HepG2 (cell line): ENCODE data around the gene ABHD3. TPM values are rescaled to one million over a fixed set of nuclear protein-coding genes. Genes with fewer than 3 reads are reported as not detected.

ENCODE experiments used
- CCAR2 ChIP-seq: fragments of 200-400 bp; formaldehyde crosslinking; optimal IDR thresholded peaks from 2 replicates; pipeline ENCODE3; 2018; ENCODE audit warnings: low read depth, mild to moderate bottlenecking, low read length, moderate library complexity
- FOXA3 ChIP-seq: IDR thresholded peaks from 2 replicates; pipeline ENCODE4 v1.6.1; 2016; ENCODE audit warnings: missing genetic modification reagents, missing compliant biosample characterization
- MED8 ChIP-seq: sonication (generic); formaldehyde crosslinking; IDR thresholded peaks from 2 replicates; pipeline ENCODE4 v1.8.1; 2023; ENCODE audit warnings: mild to moderate bottlenecking, missing genetic modification reagents; ENCODE audit not compliant: insufficient replicate concordance
- PHF8 ChIP-seq: sonication (generic); formaldehyde crosslinking; IDR thresholded peaks from 2 replicates; pipeline ENCODE4 v1.5.0; 2020; ENCODE audit warnings: missing genetic modification reagents
- SOX6 ChIP-seq, 2 experiments: fragments of 450-650 bp in 1 of 2; sonication (generic) in 1 of 2; formaldehyde crosslinking in 1 of 2; IDR thresholded peaks; 2 replicates each; pipeline versions ENCODE4 v1.4.0 to v1.6.1; 2017 to 2020; ENCODE audit warnings: antibody characterized with exemption in 1 of 2, mild to moderate bottlenecking in 1 of 2, missing genetic modification reagents in 1 of 2
- TBX2 ChIP-seq: sonication (generic); formaldehyde crosslinking; IDR thresholded peaks from 2 replicates; pipeline ENCODE4 v1.5.0; 2020; ENCODE audit warnings: missing genetic modification reagents, mild to moderate bottlenecking, borderline replicate concordance
- ZBTB42 ChIP-seq: sonication (generic); formaldehyde crosslinking; IDR thresholded peaks from 2 replicates; pipeline ENCODE4 v1.5.0; 2020; ENCODE audit warnings: mild to moderate bottlenecking, missing genetic modification reagents
- ZNF335 ChIP-seq: sonication (generic); formaldehyde crosslinking; IDR thresholded peaks from 2 replicates; pipeline ENCODE4 v1.4.0; 2020; ENCODE audit warnings: missing genetic modification reagents
- ZNF619 ChIP-seq: sonication (generic); formaldehyde crosslinking; IDR thresholded peaks from 2 replicates; pipeline ENCODE4 v1.4.0; 2020; ENCODE audit warnings: mild to moderate bottlenecking, missing genetic modification reagents
- ZNF704 ChIP-seq: sonication (generic); formaldehyde crosslinking; IDR thresholded peaks from 2 replicates; pipeline ENCODE4 v1.8.1; 2023; ENCODE audit warnings: mild to moderate bottlenecking, inconsistent platforms, moderate library complexity, missing genetic modification reagents, borderline replicate concordance
- polyA plus RNA-seq, 8 experiments: library from polyadenylated mRNA; depleted of rRNA in 3 of 8; stranded (reverse) in 7 of 8; unstranded in 1 of 8; fragments of >200 nt; fragmentation: Illumina TruSeq in 4 of 8; extraction: Trizol in 4 of 8; gene quantifications; 2 replicates each; pipeline versions ENCODE4 v1.2.1 to v1.2.3, GENCODE V29; 2011 to 2016; ENCODE audit warnings: low read depth in 4 of 8, missing spikeins in 1 of 8, mixed read lengths in 1 of 8; ENCODE audit not compliant: insufficient read depth in 1 of 8
- total RNA-seq, 5 experiments: library from RNA; depleted of rRNA; stranded (reverse); fragments of >200 nt; fragmentation: Illumina TruSeq; extraction: Trizol; gene quantifications; 2 replicates each; pipeline ENCODE4 v1.2.3, GENCODE V29; 2016; ENCODE audit warnings: low read depth in 1 of 5
- TF ChIP-seq, protein P1 (sequence below): sonication (generic); formaldehyde crosslinking; IDR thresholded peaks from 2 replicates; pipeline ENCODE4 v1.5.1; 2020; ENCODE audit warnings: mild to moderate bottlenecking, missing genetic modification reagents, borderline replicate concordance
- TF ChIP-seq, protein P2 (sequence below): sonication (generic); formaldehyde crosslinking; IDR thresholded peaks from 2 replicates; pipeline ENCODE4 v1.4.0; 2020; ENCODE audit warnings: mild to moderate bottlenecking, missing genetic modification reagents
- TF ChIP-seq, protein P3 (sequence below): IDR thresholded peaks from 2 replicates; pipeline ENCODE4 v1.6.1; 2016; ENCODE audit warnings: low read depth, missing genetic modification reagents, missing compliant biosample characterization
- TF ChIP-seq, protein P4 (sequence below): sonication (generic); formaldehyde crosslinking; IDR thresholded peaks from 2 replicates; pipeline ENCODE4 v1.5.0; 2020; ENCODE audit warnings: missing genetic modification reagents

Gene ABHD3
- total and polyA plus RNA-seq, 2 of the 13 experiments (the other 11 are each of a cell fraction or from before 2014, with no cell fraction given) = 32.1 to 40.2 TPM

- TF ChIP-seq, protein P1, sequence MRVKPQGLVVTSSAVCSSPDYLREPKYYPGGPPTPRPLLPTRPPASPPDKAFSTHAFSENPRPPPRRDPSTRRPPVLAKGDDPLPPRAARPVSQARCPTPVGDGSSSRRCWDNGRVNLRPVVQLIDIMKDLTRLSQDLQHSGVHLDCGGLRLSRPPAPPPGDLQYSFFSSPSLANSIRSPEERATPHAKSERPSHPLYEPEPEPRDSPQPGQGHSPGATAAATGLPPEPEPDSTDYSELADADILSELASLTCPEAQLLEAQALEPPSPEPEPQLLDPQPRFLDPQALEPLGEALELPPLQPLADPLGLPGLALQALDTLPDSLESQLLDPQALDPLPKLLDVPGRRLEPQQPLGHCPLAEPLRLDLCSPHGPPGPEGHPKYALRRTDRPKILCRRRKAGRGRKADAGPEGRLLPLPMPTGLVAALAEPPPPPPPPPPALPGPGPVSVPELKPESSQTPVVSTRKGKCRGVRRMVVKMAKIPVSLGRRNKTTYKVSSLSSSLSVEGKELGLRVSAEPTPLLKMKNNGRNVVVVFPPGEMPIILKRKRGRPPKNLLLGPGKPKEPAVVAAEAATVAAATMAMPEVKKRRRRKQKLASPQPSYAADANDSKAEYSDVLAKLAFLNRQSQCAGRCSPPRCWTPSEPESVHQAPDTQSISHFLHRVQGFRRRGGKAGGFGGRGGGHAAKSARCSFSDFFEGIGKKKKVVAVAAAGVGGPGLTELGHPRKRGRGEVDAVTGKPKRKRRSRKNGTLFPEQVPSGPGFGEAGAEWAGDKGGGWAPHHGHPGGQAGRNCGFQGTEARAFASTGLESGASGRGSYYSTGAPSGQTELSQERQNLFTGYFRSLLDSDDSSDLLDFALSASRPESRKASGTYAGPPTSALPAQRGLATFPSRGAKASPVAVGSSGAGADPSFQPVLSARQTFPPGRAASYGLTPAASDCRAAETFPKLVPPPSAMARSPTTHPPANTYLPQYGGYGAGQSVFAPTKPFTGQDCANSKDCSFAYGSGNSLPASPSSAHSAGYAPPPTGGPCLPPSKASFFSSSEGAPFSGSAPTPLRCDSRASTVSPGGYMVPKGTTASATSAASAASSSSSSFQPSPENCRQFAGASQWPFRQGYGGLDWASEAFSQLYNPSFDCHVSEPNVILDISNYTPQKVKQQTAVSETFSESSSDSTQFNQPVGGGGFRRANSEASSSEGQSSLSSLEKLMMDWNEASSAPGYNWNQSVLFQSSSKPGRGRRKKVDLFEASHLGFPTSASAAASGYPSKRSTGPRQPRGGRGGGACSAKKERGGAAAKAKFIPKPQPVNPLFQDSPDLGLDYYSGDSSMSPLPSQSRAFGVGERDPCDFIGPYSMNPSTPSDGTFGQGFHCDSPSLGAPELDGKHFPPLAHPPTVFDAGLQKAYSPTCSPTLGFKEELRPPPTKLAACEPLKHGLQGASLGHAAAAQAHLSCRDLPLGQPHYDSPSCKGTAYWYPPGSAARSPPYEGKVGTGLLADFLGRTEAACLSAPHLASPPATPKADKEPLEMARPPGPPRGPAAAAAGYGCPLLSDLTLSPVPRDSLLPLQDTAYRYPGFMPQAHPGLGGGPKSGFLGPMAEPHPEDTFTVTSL (CRISPR knock-in tag) = peak; percentile 76; the same call in 1 of the 2 replicates
- TF ChIP-seq ZNF704 = no peak
- TF ChIP-seq ZNF619 (CRISPR knock-in tag) = no peak
- no peak for TF ChIP-seq MED8 (CRISPR knock-in tag)
- TF ChIP-seq TBX2 (CRISPR knock-in tag) = peak; percentile 96
- TF ChIP-seq, protein P2, sequence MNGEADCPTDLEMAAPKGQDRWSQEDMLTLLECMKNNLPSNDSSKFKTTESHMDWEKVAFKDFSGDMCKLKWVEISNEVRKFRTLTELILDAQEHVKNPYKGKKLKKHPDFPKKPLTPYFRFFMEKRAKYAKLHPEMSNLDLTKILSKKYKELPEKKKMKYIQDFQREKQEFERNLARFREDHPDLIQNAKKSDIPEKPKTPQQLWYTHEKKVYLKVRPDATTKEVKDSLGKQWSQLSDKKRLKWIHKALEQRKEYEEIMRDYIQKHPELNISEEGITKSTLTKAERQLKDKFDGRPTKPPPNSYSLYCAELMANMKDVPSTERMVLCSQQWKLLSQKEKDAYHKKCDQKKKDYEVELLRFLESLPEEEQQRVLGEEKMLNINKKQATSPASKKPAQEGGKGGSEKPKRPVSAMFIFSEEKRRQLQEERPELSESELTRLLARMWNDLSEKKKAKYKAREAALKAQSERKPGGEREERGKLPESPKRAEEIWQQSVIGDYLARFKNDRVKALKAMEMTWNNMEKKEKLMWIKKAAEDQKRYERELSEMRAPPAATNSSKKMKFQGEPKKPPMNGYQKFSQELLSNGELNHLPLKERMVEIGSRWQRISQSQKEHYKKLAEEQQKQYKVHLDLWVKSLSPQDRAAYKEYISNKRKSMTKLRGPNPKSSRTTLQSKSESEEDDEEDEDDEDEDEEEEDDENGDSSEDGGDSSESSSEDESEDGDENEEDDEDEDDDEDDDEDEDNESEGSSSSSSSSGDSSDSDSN (CRISPR knock-in tag) = no peak
- TF ChIP-seq, protein P3, sequence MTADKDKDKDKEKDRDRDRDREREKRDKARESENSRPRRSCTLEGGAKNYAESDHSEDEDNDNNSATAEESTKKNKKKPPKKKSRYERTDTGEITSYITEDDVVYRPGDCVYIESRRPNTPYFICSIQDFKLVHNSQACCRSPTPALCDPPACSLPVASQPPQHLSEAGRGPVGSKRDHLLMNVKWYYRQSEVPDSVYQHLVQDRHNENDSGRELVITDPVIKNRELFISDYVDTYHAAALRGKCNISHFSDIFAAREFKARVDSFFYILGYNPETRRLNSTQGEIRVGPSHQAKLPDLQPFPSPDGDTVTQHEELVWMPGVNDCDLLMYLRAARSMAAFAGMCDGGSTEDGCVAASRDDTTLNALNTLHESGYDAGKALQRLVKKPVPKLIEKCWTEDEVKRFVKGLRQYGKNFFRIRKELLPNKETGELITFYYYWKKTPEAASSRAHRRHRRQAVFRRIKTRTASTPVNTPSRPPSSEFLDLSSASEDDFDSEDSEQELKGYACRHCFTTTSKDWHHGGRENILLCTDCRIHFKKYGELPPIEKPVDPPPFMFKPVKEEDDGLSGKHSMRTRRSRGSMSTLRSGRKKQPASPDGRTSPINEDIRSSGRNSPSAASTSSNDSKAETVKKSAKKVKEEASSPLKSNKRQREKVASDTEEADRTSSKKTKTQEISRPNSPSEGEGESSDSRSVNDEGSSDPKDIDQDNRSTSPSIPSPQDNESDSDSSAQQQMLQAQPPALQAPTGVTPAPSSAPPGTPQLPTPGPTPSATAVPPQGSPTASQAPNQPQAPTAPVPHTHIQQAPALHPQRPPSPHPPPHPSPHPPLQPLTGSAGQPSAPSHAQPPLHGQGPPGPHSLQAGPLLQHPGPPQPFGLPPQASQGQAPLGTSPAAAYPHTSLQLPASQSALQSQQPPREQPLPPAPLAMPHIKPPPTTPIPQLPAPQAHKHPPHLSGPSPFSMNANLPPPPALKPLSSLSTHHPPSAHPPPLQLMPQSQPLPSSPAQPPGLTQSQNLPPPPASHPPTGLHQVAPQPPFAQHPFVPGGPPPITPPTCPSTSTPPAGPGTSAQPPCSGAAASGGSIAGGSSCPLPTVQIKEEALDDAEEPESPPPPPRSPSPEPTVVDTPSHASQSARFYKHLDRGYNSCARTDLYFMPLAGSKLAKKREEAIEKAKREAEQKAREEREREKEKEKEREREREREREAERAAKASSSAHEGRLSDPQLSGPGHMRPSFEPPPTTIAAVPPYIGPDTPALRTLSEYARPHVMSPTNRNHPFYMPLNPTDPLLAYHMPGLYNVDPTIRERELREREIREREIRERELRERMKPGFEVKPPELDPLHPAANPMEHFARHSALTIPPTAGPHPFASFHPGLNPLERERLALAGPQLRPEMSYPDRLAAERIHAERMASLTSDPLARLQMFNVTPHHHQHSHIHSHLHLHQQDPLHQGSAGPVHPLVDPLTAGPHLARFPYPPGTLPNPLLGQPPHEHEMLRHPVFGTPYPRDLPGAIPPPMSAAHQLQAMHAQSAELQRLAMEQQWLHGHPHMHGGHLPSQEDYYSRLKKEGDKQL (CRISPR knock-in tag) = peak; percentile 71
- TF ChIP-seq SOX6 (IDR thresholded peaks at IDR 0.05) = no peak
- peak; percentile 93 for TF ChIP-seq SOX6 (CRISPR knock-in tag; IDR thresholded peaks at IDR 0.05)
- no peak for TF ChIP-seq ZBTB42 (CRISPR knock-in tag)
- no peak for TF ChIP-seq PHF8 (CRISPR knock-in tag)
- no peak for TF ChIP-seq ZNF335 (CRISPR knock-in tag)
- peak; percentile 78 for TF ChIP-seq FOXA3 (CRISPR knock-in tag)
- TF ChIP-seq, protein P4, sequence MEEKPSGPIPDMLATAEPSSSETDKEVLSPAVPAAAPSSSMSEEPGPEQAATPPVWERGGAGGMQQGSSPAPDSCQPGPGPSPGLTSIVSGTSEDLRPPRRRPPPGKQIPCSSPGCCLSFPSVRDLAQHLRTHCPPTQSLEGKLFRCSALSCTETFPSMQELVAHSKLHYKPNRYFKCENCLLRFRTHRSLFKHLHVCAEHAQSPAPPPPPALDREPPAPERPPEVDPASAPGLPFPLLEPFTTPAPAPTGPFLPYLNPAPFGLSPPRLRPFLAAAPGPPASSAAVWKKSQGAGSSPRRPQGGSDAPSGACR = no peak
- TF ChIP-seq CCAR2 = no peak
Measured at GRCh38 chr18:21684731-21685130, 19.8 kb downstream of the ABHD3 start (continued).
